Measurements from ENCODE around the gene FAM83D. TPM values are rescaled to one million over a fixed set of nuclear protein-coding genes. Genes with fewer than 3 reads are reported as not detected.
A peak's percentile ranks its signal among the peaks of the same experiment; 100 is the strongest.

FAM83D gene
- total RNA-seq, 1 experiment from 2014 or later: 66.9 TPM

DNA sequence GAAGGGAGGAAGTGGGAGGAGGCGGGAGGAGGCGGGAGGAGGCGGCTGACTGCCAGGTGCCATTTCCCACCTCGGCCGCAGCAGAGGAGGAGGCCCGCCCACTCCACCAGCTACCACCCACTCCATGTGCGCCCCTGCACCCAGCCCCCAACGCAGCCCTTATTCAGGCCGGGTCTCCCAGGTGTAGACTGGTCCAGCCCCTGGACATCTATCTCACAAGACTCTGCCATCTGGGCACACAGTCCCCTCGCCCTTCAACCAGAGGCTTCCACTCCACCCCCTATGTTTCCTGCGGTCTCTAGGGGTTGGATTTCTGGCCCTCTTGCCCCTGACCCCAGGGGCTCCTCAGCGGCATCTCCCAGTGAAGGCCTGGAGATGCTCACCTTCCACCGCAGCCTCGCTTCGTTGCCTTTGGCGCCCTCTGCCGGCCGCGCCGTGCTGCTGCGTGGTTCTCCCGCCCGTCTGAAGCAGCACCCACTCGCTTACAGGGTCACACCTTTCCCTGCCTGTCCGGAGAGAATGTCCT is 32.6 kb upstream of the FAM83D start (continued):
- TF ChIP-seq, protein P1, sequence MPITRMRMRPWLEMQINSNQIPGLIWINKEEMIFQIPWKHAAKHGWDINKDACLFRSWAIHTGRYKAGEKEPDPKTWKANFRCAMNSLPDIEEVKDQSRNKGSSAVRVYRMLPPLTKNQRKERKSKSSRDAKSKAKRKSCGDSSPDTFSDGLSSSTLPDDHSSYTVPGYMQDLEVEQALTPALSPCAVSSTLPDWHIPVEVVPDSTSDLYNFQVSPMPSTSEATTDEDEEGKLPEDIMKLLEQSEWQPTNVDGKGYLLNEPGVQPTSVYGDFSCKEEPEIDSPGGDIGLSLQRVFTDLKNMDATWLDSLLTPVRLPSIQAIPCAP (CRISPR knock-in tag; IDR thresholded peaks at IDR 0.05): no peak
- TF ChIP-seq FOXP1 (CRISPR knock-in tag; IDR thresholded peaks at IDR 0.05; ENCODE audit: borderline replicate concordance): peak; percentile 36; the same call in 1 of the 2 replicates
- no peak for TF ChIP-seq NFATC4 (CRISPR knock-in tag; IDR thresholded peaks at IDR 0.05)
- TF ChIP-seq, protein P2, sequence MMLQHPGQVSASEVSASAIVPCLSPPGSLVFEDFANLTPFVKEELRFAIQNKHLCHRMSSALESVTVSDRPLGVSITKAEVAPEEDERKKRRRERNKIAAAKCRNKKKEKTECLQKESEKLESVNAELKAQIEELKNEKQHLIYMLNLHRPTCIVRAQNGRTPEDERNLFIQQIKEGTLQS (CRISPR knock-in tag; conservative IDR thresholded peaks at IDR 0.05): no peak
- TF ChIP-seq ATF1 (CRISPR knock-in tag; IDR thresholded peaks at IDR 0.05): no peak
- TF ChIP-seq, protein P3, sequence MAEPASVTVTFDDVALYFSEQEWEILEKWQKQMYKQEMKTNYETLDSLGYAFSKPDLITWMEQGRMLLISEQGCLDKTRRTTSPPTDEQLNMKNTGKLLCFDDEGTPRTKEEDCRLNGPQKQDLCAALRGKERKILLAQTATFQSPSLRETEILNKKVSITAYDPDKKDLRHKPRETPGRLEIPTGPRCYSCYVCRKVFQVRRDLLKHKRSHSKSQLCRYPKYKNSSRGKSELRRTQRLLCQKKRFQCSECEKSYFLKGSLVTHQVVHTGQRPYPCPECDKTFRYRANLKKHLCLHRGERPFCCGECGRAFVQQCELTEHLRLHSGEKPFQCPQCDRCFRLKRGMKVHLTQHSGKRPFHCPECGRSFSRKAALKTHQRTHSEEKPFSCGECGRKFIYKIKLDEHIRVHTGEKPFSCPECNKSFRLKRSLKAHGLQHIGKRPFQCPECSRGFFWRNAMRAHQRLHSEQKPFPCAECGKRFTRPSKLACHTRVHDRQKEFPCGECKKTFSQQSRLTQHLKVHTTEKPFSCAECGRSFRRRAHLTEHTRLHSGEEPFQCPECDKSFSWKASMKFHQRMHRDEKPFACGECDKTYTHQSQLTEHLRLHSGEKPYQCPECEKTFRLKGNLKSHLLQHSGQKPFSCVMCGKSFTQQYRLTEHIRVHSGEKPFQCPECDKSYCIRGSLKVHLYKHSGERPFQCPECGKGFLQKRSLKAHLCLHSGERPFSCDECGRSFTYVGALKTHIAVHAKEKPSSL (CRISPR knock-in tag; conservative IDR thresholded peaks at IDR 0.05): no peak
- no peak for TF ChIP-seq HMGA2 (CRISPR knock-in tag; IDR thresholded peaks at IDR 0.05)
- TF ChIP-seq ZNF423 (CRISPR knock-in tag; IDR thresholded peaks at IDR 0.05): peak; percentile 66; the same call in 1 of the 2 replicates
- no peak for TF ChIP-seq NFE2L1 (CRISPR knock-in tag; IDR thresholded peaks at IDR 0.05)
- TF ChIP-seq EMX1 (CRISPR knock-in tag; IDR thresholded peaks at IDR 0.05): no peak
- TF ChIP-seq JAZF1 (CRISPR knock-in tag; IDR thresholded peaks at IDR 0.05): no peak
- TF ChIP-seq, protein P4, sequence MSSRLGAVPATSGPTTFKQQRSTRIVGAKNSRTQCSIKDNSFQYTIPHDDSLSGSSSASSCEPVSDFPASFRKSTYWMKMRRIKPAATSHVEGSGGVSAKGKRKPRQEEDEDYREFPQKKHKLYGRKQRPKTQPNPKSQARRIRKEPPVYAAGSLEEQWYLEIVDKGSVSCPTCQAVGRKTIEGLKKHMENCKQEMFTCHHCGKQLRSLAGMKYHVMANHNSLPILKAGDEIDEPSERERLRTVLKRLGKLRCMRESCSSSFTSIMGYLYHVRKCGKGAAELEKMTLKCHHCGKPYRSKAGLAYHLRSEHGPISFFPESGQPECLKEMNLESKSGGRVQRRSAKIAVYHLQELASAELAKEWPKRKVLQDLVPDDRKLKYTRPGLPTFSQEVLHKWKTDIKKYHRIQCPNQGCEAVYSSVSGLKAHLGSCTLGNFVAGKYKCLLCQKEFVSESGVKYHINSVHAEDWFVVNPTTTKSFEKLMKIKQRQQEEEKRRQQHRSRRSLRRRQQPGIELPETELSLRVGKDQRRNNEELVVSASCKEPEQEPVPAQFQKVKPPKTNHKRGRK (CRISPR knock-in tag; IDR thresholded peaks at IDR 0.05; ENCODE audit: borderline replicate concordance): no peak
- TF ChIP-seq ZNF263 (CRISPR knock-in tag; IDR thresholded peaks at IDR 0.05; ENCODE audit: low read depth): no peak
- TF ChIP-seq, protein P5, sequence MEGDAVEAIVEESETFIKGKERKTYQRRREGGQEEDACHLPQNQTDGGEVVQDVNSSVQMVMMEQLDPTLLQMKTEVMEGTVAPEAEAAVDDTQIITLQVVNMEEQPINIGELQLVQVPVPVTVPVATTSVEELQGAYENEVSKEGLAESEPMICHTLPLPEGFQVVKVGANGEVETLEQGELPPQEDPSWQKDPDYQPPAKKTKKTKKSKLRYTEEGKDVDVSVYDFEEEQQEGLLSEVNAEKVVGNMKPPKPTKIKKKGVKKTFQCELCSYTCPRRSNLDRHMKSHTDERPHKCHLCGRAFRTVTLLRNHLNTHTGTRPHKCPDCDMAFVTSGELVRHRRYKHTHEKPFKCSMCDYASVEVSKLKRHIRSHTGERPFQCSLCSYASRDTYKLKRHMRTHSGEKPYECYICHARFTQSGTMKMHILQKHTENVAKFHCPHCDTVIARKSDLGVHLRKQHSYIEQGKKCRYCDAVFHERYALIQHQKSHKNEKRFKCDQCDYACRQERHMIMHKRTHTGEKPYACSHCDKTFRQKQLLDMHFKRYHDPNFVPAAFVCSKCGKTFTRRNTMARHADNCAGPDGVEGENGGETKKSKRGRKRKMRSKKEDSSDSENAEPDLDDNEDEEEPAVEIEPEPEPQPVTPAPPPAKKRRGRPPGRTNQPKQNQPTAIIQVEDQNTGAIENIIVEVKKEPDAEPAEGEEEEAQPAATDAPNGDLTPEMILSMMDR (IDR thresholded peaks at IDR 0.05): peak; percentile 94
- no peak for TF ChIP-seq KAT7 (CRISPR knock-in tag; IDR thresholded peaks at IDR 0.05; ENCODE audit: borderline replicate concordance)
- TF ChIP-seq ZNF232 (CRISPR knock-in tag; IDR thresholded peaks at IDR 0.05): no peak
- TF ChIP-seq, protein P6, sequence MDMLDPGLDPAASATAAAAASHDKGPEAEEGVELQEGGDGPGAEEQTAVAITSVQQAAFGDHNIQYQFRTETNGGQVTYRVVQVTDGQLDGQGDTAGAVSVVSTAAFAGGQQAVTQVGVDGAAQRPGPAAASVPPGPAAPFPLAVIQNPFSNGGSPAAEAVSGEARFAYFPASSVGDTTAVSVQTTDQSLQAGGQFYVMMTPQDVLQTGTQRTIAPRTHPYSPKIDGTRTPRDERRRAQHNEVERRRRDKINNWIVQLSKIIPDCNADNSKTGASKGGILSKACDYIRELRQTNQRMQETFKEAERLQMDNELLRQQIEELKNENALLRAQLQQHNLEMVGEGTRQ (CRISPR knock-in tag; IDR thresholded peaks at IDR 0.05): no peak
- TF ChIP-seq ZNF138 (CRISPR knock-in tag; conservative IDR thresholded peaks at IDR 0.05): no peak
- no peak for TF ChIP-seq PRRX2 (CRISPR knock-in tag; IDR thresholded peaks at IDR 0.05)
- TF ChIP-seq, protein P7, sequence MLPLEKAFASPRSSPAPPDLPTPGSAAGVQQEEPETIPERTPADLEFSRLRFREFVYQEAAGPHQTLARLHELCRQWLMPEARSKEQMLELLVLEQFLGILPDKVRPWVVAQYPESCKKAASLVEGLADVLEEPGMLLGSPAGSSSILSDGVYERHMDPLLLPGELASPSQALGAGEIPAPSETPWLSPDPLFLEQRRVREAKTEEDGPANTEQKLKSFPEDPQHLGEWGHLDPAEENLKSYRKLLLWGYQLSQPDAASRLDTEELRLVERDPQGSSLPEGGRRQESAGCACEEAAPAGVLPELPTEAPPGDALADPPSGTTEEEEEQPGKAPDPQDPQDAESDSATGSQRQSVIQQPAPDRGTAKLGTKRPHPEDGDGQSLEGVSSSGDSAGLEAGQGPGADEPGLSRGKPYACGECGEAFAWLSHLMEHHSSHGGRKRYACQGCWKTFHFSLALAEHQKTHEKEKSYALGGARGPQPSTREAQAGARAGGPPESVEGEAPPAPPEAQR (CRISPR knock-in tag; IDR thresholded peaks at IDR 0.05): 0 out of 2 replicates have a peak, but pooled peaks have one; percentile 35
- TF ChIP-seq, protein P8, sequence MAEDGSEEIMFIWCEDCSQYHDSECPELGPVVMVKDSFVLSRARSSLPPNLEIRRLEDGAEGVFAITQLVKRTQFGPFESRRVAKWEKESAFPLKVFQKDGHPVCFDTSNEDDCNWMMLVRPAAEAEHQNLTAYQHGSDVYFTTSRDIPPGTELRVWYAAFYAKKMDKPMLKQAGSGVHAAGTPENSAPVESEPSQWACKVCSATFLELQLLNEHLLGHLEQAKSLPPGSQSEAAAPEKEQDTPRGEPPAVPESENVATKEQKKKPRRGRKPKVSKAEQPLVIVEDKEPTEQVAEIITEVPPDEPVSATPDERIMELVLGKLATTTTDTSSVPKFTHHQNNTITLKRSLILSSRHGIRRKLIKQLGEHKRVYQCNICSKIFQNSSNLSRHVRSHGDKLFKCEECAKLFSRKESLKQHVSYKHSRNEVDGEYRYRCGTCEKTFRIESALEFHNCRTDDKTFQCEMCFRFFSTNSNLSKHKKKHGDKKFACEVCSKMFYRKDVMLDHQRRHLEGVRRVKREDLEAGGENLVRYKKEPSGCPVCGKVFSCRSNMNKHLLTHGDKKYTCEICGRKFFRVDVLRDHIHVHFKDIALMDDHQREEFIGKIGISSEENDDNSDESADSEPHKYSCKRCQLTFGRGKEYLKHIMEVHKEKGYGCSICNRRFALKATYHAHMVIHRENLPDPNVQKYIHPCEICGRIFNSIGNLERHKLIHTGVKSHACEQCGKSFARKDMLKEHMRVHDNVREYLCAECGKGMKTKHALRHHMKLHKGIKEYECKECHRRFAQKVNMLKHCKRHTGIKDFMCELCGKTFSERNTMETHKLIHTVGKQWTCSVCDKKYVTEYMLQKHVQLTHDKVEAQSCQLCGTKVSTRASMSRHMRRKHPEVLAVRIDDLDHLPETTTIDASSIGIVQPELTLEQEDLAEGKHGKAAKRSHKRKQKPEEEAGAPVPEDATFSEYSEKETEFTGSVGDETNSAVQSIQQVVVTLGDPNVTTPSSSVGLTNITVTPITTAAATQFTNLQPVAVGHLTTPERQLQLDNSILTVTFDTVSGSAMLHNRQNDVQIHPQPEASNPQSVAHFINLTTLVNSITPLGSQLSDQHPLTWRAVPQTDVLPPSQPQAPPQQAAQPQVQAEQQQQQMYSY (CRISPR knock-in tag; IDR thresholded peaks at IDR 0.05): no peak
- TF ChIP-seq ZNF416 (CRISPR knock-in tag; IDR thresholded peaks at IDR 0.05): no peak
- TF ChIP-seq TEAD1 (CRISPR knock-in tag; IDR thresholded peaks at IDR 0.05): no peak
- TF ChIP-seq OVOL2 (CRISPR knock-in tag; IDR thresholded peaks at IDR 0.05; ENCODE audit: borderline replicate concordance): no peak
- TF ChIP-seq, protein P9, sequence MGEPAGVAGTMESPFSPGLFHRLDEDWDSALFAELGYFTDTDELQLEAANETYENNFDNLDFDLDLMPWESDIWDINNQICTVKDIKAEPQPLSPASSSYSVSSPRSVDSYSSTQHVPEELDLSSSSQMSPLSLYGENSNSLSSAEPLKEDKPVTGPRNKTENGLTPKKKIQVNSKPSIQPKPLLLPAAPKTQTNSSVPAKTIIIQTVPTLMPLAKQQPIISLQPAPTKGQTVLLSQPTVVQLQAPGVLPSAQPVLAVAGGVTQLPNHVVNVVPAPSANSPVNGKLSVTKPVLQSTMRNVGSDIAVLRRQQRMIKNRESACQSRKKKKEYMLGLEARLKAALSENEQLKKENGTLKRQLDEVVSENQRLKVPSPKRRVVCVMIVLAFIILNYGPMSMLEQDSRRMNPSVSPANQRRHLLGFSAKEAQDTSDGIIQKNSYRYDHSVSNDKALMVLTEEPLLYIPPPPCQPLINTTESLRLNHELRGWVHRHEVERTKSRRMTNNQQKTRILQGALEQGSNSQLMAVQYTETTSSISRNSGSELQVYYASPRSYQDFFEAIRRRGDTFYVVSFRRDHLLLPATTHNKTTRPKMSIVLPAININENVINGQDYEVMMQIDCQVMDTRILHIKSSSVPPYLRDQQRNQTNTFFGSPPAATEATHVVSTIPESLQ (CRISPR knock-in tag; IDR thresholded peaks at IDR 0.05): no peak
- TF ChIP-seq ZNF121 (CRISPR knock-in tag; IDR thresholded peaks at IDR 0.05): no peak
